GM19328 (cell line): ENCODE results near the gene KIF21B.

Experiments
- ATAC-seq: cut with Tn5 transposase; IDR thresholded peaks from one replicate; pipeline ENCODE4 v1.9.1; 2021; ENCODE audit warnings: mild to moderate bottlenecking, moderate library complexity; ENCODE audit not compliant: unreplicated experiment

The KIF21B gene, protein sequence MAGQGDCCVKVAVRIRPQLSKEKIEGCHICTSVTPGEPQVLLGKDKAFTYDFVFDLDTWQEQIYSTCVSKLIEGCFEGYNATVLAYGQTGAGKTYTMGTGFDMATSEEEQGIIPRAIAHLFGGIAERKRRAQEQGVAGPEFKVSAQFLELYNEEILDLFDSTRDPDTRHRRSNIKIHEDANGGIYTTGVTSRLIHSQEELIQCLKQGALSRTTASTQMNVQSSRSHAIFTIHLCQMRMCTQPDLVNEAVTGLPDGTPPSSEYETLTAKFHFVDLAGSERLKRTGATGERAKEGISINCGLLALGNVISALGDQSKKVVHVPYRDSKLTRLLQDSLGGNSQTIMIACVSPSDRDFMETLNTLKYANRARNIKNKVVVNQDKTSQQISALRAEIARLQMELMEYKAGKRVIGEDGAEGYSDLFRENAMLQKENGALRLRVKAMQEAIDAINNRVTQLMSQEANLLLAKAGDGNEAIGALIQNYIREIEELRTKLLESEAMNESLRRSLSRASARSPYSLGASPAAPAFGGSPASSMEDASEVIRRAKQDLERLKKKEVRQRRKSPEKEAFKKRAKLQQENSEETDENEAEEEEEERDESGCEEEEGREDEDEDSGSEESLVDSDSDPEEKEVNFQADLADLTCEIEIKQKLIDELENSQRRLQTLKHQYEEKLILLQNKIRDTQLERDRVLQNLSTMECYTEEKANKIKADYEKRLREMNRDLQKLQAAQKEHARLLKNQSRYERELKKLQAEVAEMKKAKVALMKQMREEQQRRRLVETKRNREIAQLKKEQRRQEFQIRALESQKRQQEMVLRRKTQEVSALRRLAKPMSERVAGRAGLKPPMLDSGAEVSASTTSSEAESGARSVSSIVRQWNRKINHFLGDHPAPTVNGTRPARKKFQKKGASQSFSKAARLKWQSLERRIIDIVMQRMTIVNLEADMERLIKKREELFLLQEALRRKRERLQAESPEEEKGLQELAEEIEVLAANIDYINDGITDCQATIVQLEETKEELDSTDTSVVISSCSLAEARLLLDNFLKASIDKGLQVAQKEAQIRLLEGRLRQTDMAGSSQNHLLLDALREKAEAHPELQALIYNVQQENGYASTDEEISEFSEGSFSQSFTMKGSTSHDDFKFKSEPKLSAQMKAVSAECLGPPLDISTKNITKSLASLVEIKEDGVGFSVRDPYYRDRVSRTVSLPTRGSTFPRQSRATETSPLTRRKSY (N-terminal part only)

GRCh38 chr1:201023517-201023902, at the start of gene KIF21B:
TSS of gene KIF21B (minus strand) at chr1:201023714. CDS start at chr1:201023383, 331 bp downstream.
- ATAC-seq, result peak; percentile 70

- ATAC-seq, result no peak
These were observed 49.4 kb upstream of the KIF21B start for GRCh38 chr1:201072922-201073321.

- ATAC-seq, result no peak
These were observed 48.6 kb upstream of the KIF21B start for GRCh38 chr1:201072149-201072548.

- ATAC-seq, result no peak
These were observed 46.1 kb upstream of the KIF21B start for GRCh38 chr1:201069636-201070035.

DNA sequence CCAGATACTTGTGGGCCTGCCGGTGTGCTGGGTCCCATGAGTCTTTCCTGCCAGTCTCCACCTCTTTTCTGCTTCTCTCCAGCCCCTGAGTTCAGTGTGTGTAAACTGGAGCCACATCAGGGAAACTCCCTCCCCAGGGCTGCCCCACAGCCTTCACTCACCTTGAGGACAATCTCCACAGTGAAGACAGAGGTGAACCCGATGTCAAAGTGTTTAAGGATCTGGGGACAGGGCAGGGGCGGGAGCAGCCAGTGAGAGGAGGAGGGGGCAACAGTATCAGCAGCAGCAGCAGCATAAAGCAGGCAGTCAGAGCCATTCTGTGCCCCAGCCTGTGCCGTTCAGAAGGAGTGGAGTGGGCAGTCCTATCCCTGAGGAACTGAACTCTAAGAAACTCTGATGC, 45.5 kb upstream of the KIF21B start:
- ATAC-seq, result no peak

DNA sequence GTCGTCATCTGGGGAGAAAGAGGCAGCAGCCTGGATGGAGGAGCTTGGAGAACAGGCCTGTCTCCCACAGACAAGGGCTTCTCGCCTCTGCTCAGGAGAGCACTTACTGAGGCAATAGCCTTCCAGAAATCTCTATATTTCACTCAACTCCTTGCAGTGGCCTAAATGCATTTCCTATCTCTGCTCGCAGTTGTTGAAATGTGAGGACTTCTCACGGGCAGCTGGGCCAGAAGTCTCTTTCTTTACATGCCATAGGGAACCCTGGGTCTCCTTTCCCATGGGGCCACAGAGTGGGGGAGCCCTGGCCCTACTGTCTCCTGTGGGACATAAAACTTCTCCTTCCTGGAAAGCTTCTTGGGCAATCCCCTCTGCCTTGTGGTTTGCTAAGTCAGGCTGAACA, 43.5 kb upstream of the KIF21B start:
- ATAC-seq, result no peak

- no peak for ATAC-seq
These were observed 42.2 kb upstream of the KIF21B start for GRCh38 chr1:201065686-201066085.

GRCh38 chr1:201064806-201065205, 41.3 kb upstream of the KIF21B start:
- no peak for ATAC-seq

- ATAC-seq, result no peak
These were observed 39.6 kb upstream of the KIF21B start for GRCh38 chr1:201063145-201063544.

- no peak for ATAC-seq
These were observed 39.1 kb upstream of the KIF21B start for GRCh38 chr1:201062511-201063091.

DNA sequence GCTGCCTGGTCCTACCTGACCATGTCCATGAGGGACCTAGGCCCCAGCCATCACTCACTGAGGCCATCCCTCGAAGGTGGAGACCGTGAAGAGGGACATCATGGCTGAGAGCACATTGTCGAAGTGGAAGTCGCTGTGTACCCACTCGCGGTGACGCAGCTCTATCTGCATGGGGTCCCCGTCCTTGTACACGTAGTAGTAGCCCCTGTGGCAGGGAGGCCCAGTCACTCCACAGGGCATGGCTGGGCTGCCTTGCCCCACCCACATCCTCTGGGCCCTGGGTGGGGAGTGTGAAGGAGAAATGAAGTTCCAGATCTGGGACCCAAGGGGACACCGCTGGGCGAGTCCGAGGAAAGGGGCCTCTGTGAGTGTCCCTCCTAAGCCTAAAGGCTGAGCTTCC, 38.4 kb upstream of the KIF21B start:
- no peak for ATAC-seq

- ATAC-seq, result no peak
These were observed 37.5 kb upstream of the KIF21B start for GRCh38 chr1:201061049-201061448.

- no peak for ATAC-seq
These were observed 37.1 kb upstream of the KIF21B start for GRCh38 chr1:201060586-201060985.

GRCh38 chr1:201059871-201060555, 36.5 kb upstream of the KIF21B start:
- ATAC-seq, result no peak

- no peak for ATAC-seq
These were observed 35.9 kb upstream of the KIF21B start for GRCh38 chr1:201059401-201059800.

DNA sequence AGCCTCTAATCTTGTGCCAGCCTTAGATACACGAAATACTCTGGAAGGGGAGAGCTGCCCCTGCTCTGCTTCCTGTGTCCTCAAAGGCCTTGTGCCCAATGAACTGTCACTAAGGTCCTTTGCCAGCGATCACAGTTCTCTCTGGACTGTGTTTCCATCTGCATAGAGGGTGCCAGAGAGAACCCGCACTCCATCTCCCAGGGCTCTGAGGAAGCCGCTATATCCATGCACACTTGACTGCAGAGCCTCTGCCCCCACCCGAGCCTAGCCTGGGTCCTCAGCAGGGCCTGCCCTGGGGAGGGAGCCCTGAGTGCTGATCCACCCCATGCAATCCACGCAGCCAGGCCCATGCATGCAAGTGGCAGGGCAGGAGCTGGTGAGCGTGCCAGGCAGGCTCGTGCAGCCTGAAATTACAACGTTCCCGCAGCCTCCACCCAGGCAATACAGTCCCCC, 30.6 kb upstream of the KIF21B start:
- no peak for ATAC-seq

- no peak for ATAC-seq
These were observed 29.8 kb upstream of the KIF21B start for GRCh38 chr1:201053155-201053860.

- no peak for ATAC-seq
These were observed 27.9 kb upstream of the KIF21B start for GRCh38 chr1:201051399-201051798.

GRCh38 chr1:201050515-201051277, 27.2 kb upstream of the KIF21B start:
- ATAC-seq, result no peak
